B cell (primary cell): ENCODE data around the gene LNX1. TPM values are rescaled to one million over a fixed set of nuclear protein-coding genes. Genes with fewer than 3 reads are reported as not detected.

Source experiments
- ATAC-seq: fragments of 200-7000 bp; cut with Tn5 transposase; one replicate; pipeline ENCODE4 v1.10.0; 2021; ENCODE audit warnings: low read depth, mild to moderate bottlenecking, moderate number of reproducible peaks, moderate library complexity
- CTCF ChIA-PET: fragments of 350-600 bp; sonication (Branson Sonifier 250); formaldehyde crosslinking; loops from one replicate; lab custom pipeline; 2021; ENCODE audit warnings: antibody characterized with exemption, inconsistent platforms; lab: Charles Lee
- POLR2A ChIA-PET: fragments of 350-600 bp; sonication (Branson Sonifier 250); formaldehyde crosslinking; loops from one replicate; lab custom pipeline; 2021; ENCODE audit warnings: antibody characterized with exemption; lab: Charles Lee
- DNase-seq: peaks from one replicate; pipeline ENCODE4 v3.0.0; 2013
- H2AFZ ChIP-seq: 2 replicates; pipeline ENCODE4 v1.6.1; 2012; ENCODE audit warnings: mild to moderate bottlenecking, low read depth, low read length; ENCODE audit not compliant: insufficient read depth, poor library complexity, severe bottlenecking
- H3K27ac ChIP-seq, 2 donors: 1 replicate in 1 of 2; 2 replicates in 1 of 2; pipeline ENCODE4 v1.5.1; 2012 to 2013; ENCODE audit warnings: low read length in 2 of 2, mild to moderate bottlenecking in 2 of 2, moderate library complexity in 1 of 2
- H3K27me3 ChIP-seq, 4 experiments: fragments of 200-600 bp in 1 of 4; sonication (generic) in 1 of 4; replicated peaks in 1 of 4; 1 replicate in 2 of 4; 2 replicates in 2 of 4; pipeline versions ENCODE4 v1.6.1 to v1.7.0; 2013 to 2016; ENCODE audit warnings: low read length in 3 of 4, mild to moderate bottlenecking in 2 of 4, mixed read lengths in 1 of 4, moderate library complexity in 1 of 4; ENCODE audit not compliant: insufficient read depth in 4 of 4, control insufficient read depth in 3 of 4; ENCODE audit errors: control extremely low read depth in 1 of 4
- H3K36me3 ChIP-seq, 2 experiments: replicated peaks in 1 of 2; 1 replicate in 1 of 2; 2 replicates in 1 of 2; pipeline versions ENCODE4 v1.6.1 to v1.7.1; 2013; ENCODE audit warnings: low read length in 1 of 2; ENCODE audit not compliant: insufficient read depth in 2 of 2, control insufficient read depth in 1 of 2; ENCODE audit errors: control extremely low read depth in 1 of 2, extremely low read depth in 1 of 2
- H3K4me1 ChIP-seq, 2 donors: fragments of 200-600 bp in 1 of 2; sonication (generic) in 1 of 2; 1 replicate in 1 of 2; 2 replicates in 1 of 2; pipeline versions ENCODE4 v1.5.1 to v1.6.1; 2013 to 2017; ENCODE audit warnings: low read length in 2 of 2; ENCODE audit not compliant: control insufficient read depth in 2 of 2, insufficient read depth in 2 of 2
- H3K4me2 ChIP-seq: replicated peaks from 2 replicates; pipeline ENCODE3; 2012; ENCODE audit warnings: mild to moderate bottlenecking, low read depth, low read length; ENCODE audit not compliant: poor library complexity, severe bottlenecking
- H3K4me3 ChIP-seq, 5 experiments: fragments of 200-600 bp in 1 of 5; sonication (generic) in 1 of 5; 1 replicate in 3 of 5; 2 replicates in 2 of 5; pipeline versions ENCODE4 v1.5.1 to v1.7.0; 2011 to 2016; ENCODE audit warnings: low read length in 4 of 5, mild to moderate bottlenecking in 4 of 5, low read depth in 2 of 5, control low read depth in 1 of 5, moderate library complexity in 1 of 5; ENCODE audit not compliant: insufficient read depth in 1 of 5; ENCODE audit errors: control extremely low read depth in 1 of 5, extremely low read depth in 1 of 5
- H3K79me2 ChIP-seq: fragments of 200-600 bp; sonication (generic); one replicate; pipeline ENCODE4 v1.6.0; 2016; ENCODE audit warnings: low read length; ENCODE audit not compliant: control insufficient read depth, insufficient read depth
- H3K9ac ChIP-seq: fragments of 200-600 bp; sonication (generic); 2 replicates; pipeline ENCODE4 v1.6.1; 2017; ENCODE audit warnings: mild to moderate bottlenecking, low read length, moderate library complexity
- H3K9me3 ChIP-seq, 3 donors: one replicate each; pipeline versions ENCODE4 v1.6.1 to v1.7.1; 2013; ENCODE audit warnings: low read length in 2 of 3; ENCODE audit not compliant: control insufficient read depth in 2 of 3, insufficient read depth in 1 of 3; ENCODE audit errors: control extremely low read depth in 1 of 3
- H4K20me1 ChIP-seq: 2 replicates; pipeline ENCODE4 v1.6.0; 2012; ENCODE audit warnings: mild to moderate bottlenecking, low read length; ENCODE audit not compliant: insufficient read depth, control insufficient read depth, poor library complexity, severe bottlenecking
- H3K27ac Mint-ChIP-seq: one replicate; pipeline ENCODE4 v1.8.0; 2021; ENCODE audit warnings: mixed read lengths
- H3K27me3 Mint-ChIP-seq: one replicate; pipeline ENCODE4 v1.8.0; 2021; ENCODE audit warnings: mixed read lengths
- H3K4me1 Mint-ChIP-seq: one replicate; pipeline ENCODE4 v1.8.0; 2021; ENCODE audit warnings: mixed read lengths
- H3K4me3 Mint-ChIP-seq: one replicate; pipeline ENCODE4 v1.8.0; 2021; ENCODE audit warnings: mixed read lengths
- H3K9me3 Mint-ChIP-seq: one replicate; pipeline ENCODE4 v1.8.0; 2022; ENCODE audit warnings: mixed read lengths; ENCODE audit not compliant: insufficient read depth
- CTCF ChIP-seq: fragments of 200-600 bp; IDR thresholded peaks from one replicate; pipeline ENCODE4 v1.8.0; 2022; ENCODE audit warnings: antibody characterized with exemption, mild to moderate bottlenecking
- EZH2 ChIP-seq: IDR thresholded peaks from 2 replicates; pipeline ENCODE4 v1.6.1; 2012; ENCODE audit warnings: borderline replicate concordance, low read depth, mild to moderate bottlenecking, moderate library complexity, low read length; ENCODE audit not compliant: insufficient read depth, poor library complexity, severe bottlenecking
- WGBS: methylation state at CpG from one replicate; pipeline ENCODE4 v1.1.5; 2013; ENCODE audit warnings: missing lambda C conversion rate; ENCODE audit not compliant: insufficient coverage; 5-methylcytosine and 5-hydroxymethylcytosine counted together
- intact Hi-C: fragments of 100-400 bp; cut with micrococcal nuclease; formaldehyde crosslinking; loops from one replicate; pipeline ENCODE4 v1.10.0; 2022
- polyA plus RNA-seq: library from polyadenylated mRNA; depleted of rRNA; stranded (reverse); fragments of >200 nt; gene quantifications from 2 replicates; pipeline ENCODE4 v1.2.3, GENCODE V29; 2012
- total RNA-seq, 2 donors: library from RNA; stranded (reverse); fragments of 120-200 nt in 1 of 2; gene quantifications; 1 replicate in 1 of 2; 2 replicates in 1 of 2; pipeline versions ENCODE4 v1.2.3 to v1.2.4, GENCODE V29; 2013 to 2022

The LNX1 gene
- total and polyA plus RNA-seq, 2 donors (not counting 1 experiment from before 2014, with no cell fraction given), result not detected

GRCh38 chr4:53589511-53589910 lies 1.8 kb downstream of the LNX1 start:
- Histone ChIP-seq H3K36me3 (no peaks in the 10 kb centered on the region), H3K79me2 (no peaks in the 10 kb centered on the region), H2AFZ (no peak overlapping the region), H3K27me3 (peaks cover 0 to 22% (median 5%) of the 10 kb centered on the region in 4 experiments), H3K4me3 (no peak overlapping the region), H4K20me1 (no peaks in the 10 kb centered on the region), H3K27ac (no peak overlapping the region), H3K4me1 (peaks cover 10 to 20% of the 10 kb centered on the region in 2 donors), H3K9me3 (peaks cover 0 to 3% (median 0%) of the 10 kb centered on the region in 3 donors), H3K4me2 (no peak overlapping the region), H3K9ac (no peak overlapping the region)
- H3K4me1 Mint-ChIP-seq, result peaks cover 12% of the 10 kb centered on the region
- ChIA-PET CTCF (no interaction called here), POLR2A (no interaction called here)
- H3K27me3 Mint-ChIP-seq, result peaks cover 45% of the 10 kb centered on the region
- WGBS, result 100% methylated on average over 2 of the region's 2 CpGs
- H3K9me3 Mint-ChIP-seq, result no peaks in the 10 kb centered on the region
- ATAC-seq (no peak), DNase-seq (no peak)
- no peak overlapping the region for H3K4me3 Mint-ChIP-seq
- intact Hi-C loops, result no loop called here
- no peak overlapping the region for H3K27ac Mint-ChIP-seq
- TF ChIP-seq CTCF (no peak), EZH2 (no peak)

GRCh38 chr4:53587135-53587534 lies 4.2 kb downstream of the LNX1 start:
- Mint-ChIP-seq H3K4me3 (no peak overlapping the region), H3K9me3 (no peaks in the 10 kb centered on the region), H3K4me1 (peaks cover 11% of the 10 kb centered on the region), H3K27ac (no peak overlapping the region), H3K27me3 (peaks cover 53% of the 10 kb centered on the region)
- Histone ChIP-seq H4K20me1 (no peaks in the 10 kb centered on the region), H3K4me3 (no peak overlapping the region), H3K9ac (no peak overlapping the region), H3K27me3 (peaks cover 0 to 16% (median 5%) of the 10 kb centered on the region in 4 experiments), H3K4me2 (no peak overlapping the region), H3K36me3 (no peaks in the 10 kb centered on the region), H3K9me3 (peaks cover 0 to 3% (median 0%) of the 10 kb centered on the region in 3 donors), H3K27ac (no peak overlapping the region), H2AFZ (no peak overlapping the region), H3K79me2 (no peaks in the 10 kb centered on the region), H3K4me1 (peaks cover 7 to 13% of the 10 kb centered on the region in 2 donors)
- no CpG with 5 or more reads among the region's 2 CpGs for WGBS
- no peak for ATAC-seq
- no peak for TF ChIP-seq CTCF
- TF ChIP-seq EZH2, result no peak
- ChIA-PET POLR2A (no interaction called here), CTCF (no interaction called here)
- no peak for DNase-seq
- intact Hi-C loops, result no loop called here
